NT2/D1 (cell line): ENCODE measurements around the gene FAM210B.
"Not testable (repeated sequence)": the region's sequence is repeated elsewhere in the genome, so short reads cannot be mapped to it uniquely, and the experiment has no call there.

Source experiments
- DNase-seq: peaks from one replicate; pipeline ENCODE4 v3.0.0-alpha.2; 2011; ENCODE audit warnings: low read depth, low spot score
- H3K27me3 ChIP-seq: 2 replicates; pipeline ENCODE4 v1.6.0; 2011; ENCODE audit warnings: mild to moderate bottlenecking; ENCODE audit not compliant: insufficient read length, insufficient read depth
- H3K36me3 ChIP-seq: 2 replicates; pipeline ENCODE4 v1.6.1; 2011; ENCODE audit warnings: mild to moderate bottlenecking, low read length, mixed read lengths; ENCODE audit not compliant: insufficient read depth, insufficient read length
- H3K4me1 ChIP-seq: 2 replicates; pipeline ENCODE4 v1.5.1; 2011; ENCODE audit not compliant: insufficient read depth, insufficient read length
- H3K4me3 ChIP-seq: 2 replicates; pipeline ENCODE4 v1.5.1; 2011; ENCODE audit warnings: low read depth; ENCODE audit not compliant: insufficient read length
- H3K9ac ChIP-seq: 2 replicates; pipeline ENCODE4 v1.6.0; 2011; ENCODE audit warnings: low read depth; ENCODE audit not compliant: insufficient read length
- H3K9me3 ChIP-seq: 2 replicates; pipeline ENCODE4 v1.5.1; 2011; ENCODE audit warnings: mild to moderate bottlenecking, low read length; ENCODE audit not compliant: insufficient read depth
- SUZ12 ChIP-seq: IDR thresholded peaks from 2 replicates; pipeline ENCODE4 v1.6.1; 2011; ENCODE audit not compliant: insufficient read length, insufficient read depth; ENCODE audit errors: extremely low read depth
- YY1 ChIP-seq: IDR thresholded peaks from 2 replicates; pipeline ENCODE4 v1.6.1; 2011; ENCODE audit not compliant: insufficient read length, insufficient read depth
- ZNF274 ChIP-seq: IDR thresholded peaks from 2 replicates; pipeline ENCODE4 v1.6.1; 2011; ENCODE audit warnings: mild to moderate bottlenecking, low read depth, low read length

FAM210B gene

GRCh38 chr20:56328861-56329260, 29.9 kb upstream of the FAM210B start:
- DNase-seq, result no peak
- Histone ChIP-seq H3K27me3 (peaks cover 8% of the 10 kb centered on the region), H3K4me3 (no peak overlapping the region), H3K9ac (no peak overlapping the region), H3K9me3 (no peaks in the 10 kb centered on the region), H3K4me1 (no peaks in the 10 kb centered on the region), H3K36me3 (no peaks in the 10 kb centered on the region)
- TF ChIP-seq SUZ12, result no peak
- no peak for TF ChIP-seq ZNF274
- no peak for TF ChIP-seq YY1

GRCh38 chr20:56336709-56337108, 22.1 kb upstream of the FAM210B start:
- not testable (repeated sequence) for H3K9ac ChIP-seq, H3K36me3 ChIP-seq, H3K4me3 ChIP-seq, H3K4me1 ChIP-seq, H3K9me3 ChIP-seq, DNase-seq, H3K27me3 ChIP-seq

- DNase-seq, result no peak
- H3K36me3 ChIP-seq, result no peaks in the 10 kb centered on the region
- H3K4me3 ChIP-seq, result no peak overlapping the region
- no peaks in the 10 kb centered on the region for H3K4me1 ChIP-seq
- TF ChIP-seq ZNF274 (no peak), SUZ12 (no peak), YY1 (no peak)
- H3K27me3 ChIP-seq, result peaks cover 48% of the 10 kb centered on the region
- peaks cover 9% of the 10 kb centered on the region for H3K9me3 ChIP-seq
- no peak overlapping the region for H3K9ac ChIP-seq
Measured at GRCh38 chr20:56342783-56343182, 16.0 kb upstream of the FAM210B start.

- Histone ChIP-seq H3K27me3 (peaks cover 50% of the 10 kb centered on the region), H3K9me3 (peaks cover 9% of the 10 kb centered on the region), H3K4me1 (peaks cover 3% of the 10 kb centered on the region), H3K9ac (peak overlapping the region; percentile 52), H3K4me3 (peak overlapping the region; percentile 26), H3K36me3 (no peaks in the 10 kb centered on the region)
- TF ChIP-seq SUZ12 (no peak), YY1 (no peak), ZNF274 (no peak)
- DNase-seq, result peak; percentile 84
Measured at GRCh38 chr20:56343861-56344381, 14.9 kb upstream of the FAM210B start.

GRCh38 chr20:56345911-56346310, 12.9 kb upstream of the FAM210B start:
- TF ChIP-seq SUZ12 (no peak), YY1 (no peak), ZNF274 (no peak)
- H3K4me1 ChIP-seq, result peaks cover 3% of the 10 kb centered on the region
- no peak for DNase-seq

GRCh38 chr20:56347628-56348304, 11.0 kb upstream of the FAM210B start:
- Histone ChIP-seq H3K36me3 (no peaks in the 10 kb centered on the region), H3K9ac (no peak overlapping the region), H3K9me3 (peaks cover 5% of the 10 kb centered on the region), H3K4me3 (no peak overlapping the region), H3K27me3 (peaks cover 55% of the 10 kb centered on the region), H3K4me1 (peaks cover 3% of the 10 kb centered on the region)
- no peak for TF ChIP-seq SUZ12
- TF ChIP-seq ZNF274, result no peak
- no peak for TF ChIP-seq YY1
- no peak for DNase-seq

More at GRCh38 chr20:56345911-56346310, 12.9 kb upstream of the FAM210B start:
- H3K9ac ChIP-seq, result no peak overlapping the region
- H3K4me3 ChIP-seq, result no peak overlapping the region
- no peaks in the 10 kb centered on the region for H3K36me3 ChIP-seq
- H3K27me3 ChIP-seq, result peaks cover 62% of the 10 kb centered on the region
- H3K9me3 ChIP-seq, result peaks cover 9% of the 10 kb centered on the region

- no peaks in the 10 kb centered on the region for H3K36me3 ChIP-seq
- no peak for TF ChIP-seq YY1
- no peak for TF ChIP-seq ZNF274
- no peak for TF ChIP-seq SUZ12
- peaks cover 49% of the 10 kb centered on the region for H3K27me3 ChIP-seq
- H3K4me1 ChIP-seq, result peaks cover 3% of the 10 kb centered on the region
- H3K9ac ChIP-seq, result no peak overlapping the region
- DNase-seq, result no peak
- H3K9me3 ChIP-seq, result no peaks in the 10 kb centered on the region
- H3K4me3 ChIP-seq, result no peak overlapping the region
Measured at GRCh38 chr20:56348305-56348693, 10.5 kb upstream of the FAM210B start.

- Histone ChIP-seq H3K9me3 (no peaks in the 10 kb centered on the region), H3K36me3 (no peaks in the 10 kb centered on the region), H3K4me1 (peaks cover 3% of the 10 kb centered on the region), H3K27me3 (peaks cover 45% of the 10 kb centered on the region), H3K4me3 (no peak overlapping the region), H3K9ac (no peak overlapping the region)
- TF ChIP-seq ZNF274 (no peak), SUZ12 (no peak), YY1 (no peak)
- no peak for DNase-seq
Measured at GRCh38 chr20:56348746-56349145, 10.0 kb upstream of the FAM210B start.
